ENCODE data around the gene CLDN17. TPM values are rescaled to one million over a fixed set of nuclear protein-coding genes. Genes with fewer than 3 reads are reported as not detected.

Gene CLDN17
- total and polyA plus RNA-seq, 2 donors (not counting 1 experiment from before 2014, with no cell fraction given): not detected

GRCh38 chr21:30190554-30190953 is 23.9 kb upstream of the CLDN17 start:
- Histone ChIP-seq H4K20me1 (ENCODE audit: control insufficient read depth, extremely low read depth, insufficient read depth, low read length) (no peaks in the 10 kb centered on the region), H3K9me3 (ENCODE audit: control insufficient read depth, insufficient read depth, low read depth, low read length) (no peaks in the 10 kb centered on the region), H3K4me1 (ENCODE audit: control insufficient read depth, extremely low read depth, insufficient read depth, low read length) (no peaks in the 10 kb centered on the region), H3K4me3 (replicated peaks in 1 of 4; ENCODE audit: control extremely low read depth in 1 of 4, insufficient read depth in 1 of 4, low read depth in 3 of 4, low read length in 4 of 4) (no peak overlapping the region), H3K27me3 (ENCODE audit: control insufficient read depth, insufficient read depth, low read length) (no peaks in the 10 kb centered on the region), H3K79me2 (ENCODE audit: control insufficient read depth, insufficient read depth, low read length) (no peaks in the 10 kb centered on the region), H2AFZ (ENCODE audit: low read length) (no peak overlapping the region), H3K27ac (ENCODE audit: insufficient read depth, low read length) (no peak overlapping the region), H3K4me2 (ENCODE audit: extremely low read depth, insufficient read depth, low read length) (no peak overlapping the region), H3K9ac (ENCODE audit: insufficient read depth, low read length) (no peak overlapping the region), H3K36me3 (ENCODE audit: control insufficient read depth, insufficient read depth, low read length) (no peaks in the 10 kb centered on the region)
- TF ChIP-seq CTCF (conservative IDR thresholded peaks at IDR 0.05 in 1 of 2, IDR thresholded peaks at IDR 0.05 in 1 of 2; ENCODE audit: low read depth in 1 of 2, low read length in 2 of 2): no peak
- no peak for TF ChIP-seq EZH2 (IDR thresholded peaks at IDR 0.05; ENCODE audit: low read length, missing control alignments)
- DNase-seq (ENCODE audit: low read depth in 2 of 2): no peak

GRCh38 chr21:30189773-30190172 is 23.2 kb upstream of the CLDN17 start:
- no peak for DNase-seq (ENCODE audit: low read depth in 2 of 2)
- Histone ChIP-seq H3K9me3 (ENCODE audit: control insufficient read depth, insufficient read depth, low read depth, low read length) (no peaks in the 10 kb centered on the region), H3K79me2 (ENCODE audit: control insufficient read depth, insufficient read depth, low read length) (no peaks in the 10 kb centered on the region), H3K9ac (ENCODE audit: insufficient read depth, low read length) (no peak overlapping the region), H3K4me2 (ENCODE audit: extremely low read depth, insufficient read depth, low read length) (no peak overlapping the region), H3K27me3 (ENCODE audit: control insufficient read depth, insufficient read depth, low read length) (no peaks in the 10 kb centered on the region), H4K20me1 (ENCODE audit: control insufficient read depth, extremely low read depth, insufficient read depth, low read length) (no peaks in the 10 kb centered on the region), H3K4me3 (replicated peaks in 1 of 4; ENCODE audit: control extremely low read depth in 1 of 4, insufficient read depth in 1 of 4, low read depth in 3 of 4, low read length in 4 of 4) (no peak overlapping the region), H3K36me3 (ENCODE audit: control insufficient read depth, insufficient read depth, low read length) (no peaks in the 10 kb centered on the region), H3K4me1 (ENCODE audit: control insufficient read depth, extremely low read depth, insufficient read depth, low read length) (no peaks in the 10 kb centered on the region), H2AFZ (ENCODE audit: low read length) (no peak overlapping the region), H3K27ac (ENCODE audit: insufficient read depth, low read length) (no peak overlapping the region)
- no peak for TF ChIP-seq EZH2 (IDR thresholded peaks at IDR 0.05; ENCODE audit: low read length, missing control alignments)
- no peak for TF ChIP-seq CTCF (conservative IDR thresholded peaks at IDR 0.05 in 1 of 2, IDR thresholded peaks at IDR 0.05 in 1 of 2; ENCODE audit: low read depth in 1 of 2, low read length in 2 of 2)

DNA sequence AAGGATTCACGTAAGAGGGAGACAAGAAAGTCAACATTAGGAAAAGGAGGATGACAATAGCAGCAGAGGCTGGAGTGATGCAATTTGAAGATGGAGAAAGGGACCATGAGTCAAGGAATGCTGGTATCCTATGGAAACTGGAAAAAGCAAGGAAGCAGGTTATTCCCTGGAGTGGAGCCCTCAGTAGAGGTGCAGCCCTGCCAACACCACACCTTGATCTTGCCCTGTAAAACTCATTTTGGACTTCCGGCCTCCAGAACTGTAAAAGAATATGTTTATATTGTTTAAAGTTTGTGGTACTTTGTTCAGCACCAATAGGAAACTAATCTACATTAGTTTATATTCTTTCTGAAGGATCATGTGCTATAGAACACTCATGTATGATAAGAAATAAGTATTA is 19.6 kb upstream of the CLDN17 start:
- Histone ChIP-seq H3K4me1 (ENCODE audit: control insufficient read depth, extremely low read depth, insufficient read depth, low read length) (no peaks in the 10 kb centered on the region), H3K27ac (ENCODE audit: insufficient read depth, low read length) (no peak overlapping the region), H3K36me3 (ENCODE audit: control insufficient read depth, insufficient read depth, low read length) (no peaks in the 10 kb centered on the region), H4K20me1 (ENCODE audit: control insufficient read depth, extremely low read depth, insufficient read depth, low read length) (no peaks in the 10 kb centered on the region), H2AFZ (ENCODE audit: low read length) (no peak overlapping the region), H3K4me2 (ENCODE audit: extremely low read depth, insufficient read depth, low read length) (no peak overlapping the region), H3K9me3 (ENCODE audit: control insufficient read depth, insufficient read depth, low read depth, low read length) (no peaks in the 10 kb centered on the region), H3K4me3 (replicated peaks in 1 of 4; ENCODE audit: control extremely low read depth in 1 of 4, insufficient read depth in 1 of 4, low read depth in 3 of 4, low read length in 4 of 4) (no peak overlapping the region), H3K9ac (ENCODE audit: insufficient read depth, low read length) (no peak overlapping the region), H3K27me3 (ENCODE audit: control insufficient read depth, insufficient read depth, low read length) (no peaks in the 10 kb centered on the region), H3K79me2 (ENCODE audit: control insufficient read depth, insufficient read depth, low read length) (no peaks in the 10 kb centered on the region)
- TF ChIP-seq EZH2 (IDR thresholded peaks at IDR 0.05; ENCODE audit: low read length, missing control alignments) (no peak), CTCF (conservative IDR thresholded peaks at IDR 0.05 in 1 of 2, IDR thresholded peaks at IDR 0.05 in 1 of 2; ENCODE audit: low read depth in 1 of 2, low read length in 2 of 2) (no peak)
- no peak for DNase-seq (ENCODE audit: low read depth in 2 of 2)

Data from fibroblast of lung (primary cell).